ENCODE results near the gene TSPAN17.

Gene TSPAN17

DNA sequence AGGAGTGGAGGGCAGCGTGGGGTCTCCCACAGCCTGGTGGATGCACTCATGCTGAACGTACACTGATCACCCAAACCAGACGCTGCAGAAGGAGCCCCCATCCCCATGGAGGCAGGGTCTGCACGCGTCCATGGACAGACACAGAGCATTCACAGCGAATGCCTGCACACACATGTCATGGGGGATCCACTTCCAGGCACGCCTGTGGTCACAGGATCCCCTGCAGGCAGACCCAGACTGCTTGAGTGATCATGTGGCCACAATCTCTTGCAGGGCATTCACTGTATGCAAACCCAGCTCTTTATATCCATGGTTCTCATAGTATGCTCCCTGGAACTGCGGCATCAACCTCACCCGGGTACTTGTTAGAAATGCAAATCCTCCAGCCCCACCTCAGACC, 22.3 kb upstream of the TSPAN17 start:
- Histone ChIP-seq H3K4me1 (ENCODE audit: control insufficient read depth, low read depth, low read length) (peaks cover 4% of the 10 kb centered on the region), H3K4me3 (ENCODE audit: low read length) (no peak overlapping the region), H3K9me3 (ENCODE audit: control insufficient read depth, low read depth, low read length) (no peaks in the 10 kb centered on the region), H3K27me3 (ENCODE audit: control insufficient read depth, insufficient read depth, low read length) (peaks cover 46% of the 10 kb centered on the region), H3K9ac (ENCODE audit: low read length) (no peak overlapping the region), H3K36me3 (ENCODE audit: control insufficient read depth, low read depth, low read length) (no peaks in the 10 kb centered on the region), H3K27ac (ENCODE audit: low read length) (no peak overlapping the region)

DNA sequence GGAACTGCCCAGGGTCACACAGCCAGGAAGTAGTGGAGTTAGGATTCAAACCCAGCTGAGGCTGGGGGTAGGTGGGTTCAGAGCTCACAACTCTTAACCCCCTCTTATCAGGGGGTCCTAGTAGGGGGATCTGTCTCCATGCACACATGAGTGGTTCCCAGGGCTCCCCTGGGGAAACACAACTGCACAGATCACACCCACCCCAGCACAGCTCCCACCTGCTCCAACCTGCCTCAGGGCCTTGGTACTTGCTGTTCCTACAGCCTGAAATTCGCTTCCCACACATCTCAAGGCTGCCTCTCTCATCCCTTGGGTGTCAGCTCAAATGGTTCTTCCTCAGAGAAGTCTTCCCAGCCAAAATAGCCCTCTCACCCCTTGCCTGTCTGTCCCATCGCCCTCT, 21.8 kb upstream of the TSPAN17 start:
- Histone ChIP-seq H3K27me3 (ENCODE audit: control insufficient read depth, insufficient read depth, low read length) (peaks cover 45% of the 10 kb centered on the region), H3K27ac (ENCODE audit: low read length) (no peak overlapping the region), H3K4me1 (ENCODE audit: control insufficient read depth, low read depth, low read length) (peaks cover 4% of the 10 kb centered on the region), H3K4me3 (ENCODE audit: low read length) (no peak overlapping the region), H3K9ac (ENCODE audit: low read length) (no peak overlapping the region), H3K9me3 (ENCODE audit: control insufficient read depth, low read depth, low read length) (no peaks in the 10 kb centered on the region), H3K36me3 (ENCODE audit: control insufficient read depth, low read depth, low read length) (no peaks in the 10 kb centered on the region)

DNA sequence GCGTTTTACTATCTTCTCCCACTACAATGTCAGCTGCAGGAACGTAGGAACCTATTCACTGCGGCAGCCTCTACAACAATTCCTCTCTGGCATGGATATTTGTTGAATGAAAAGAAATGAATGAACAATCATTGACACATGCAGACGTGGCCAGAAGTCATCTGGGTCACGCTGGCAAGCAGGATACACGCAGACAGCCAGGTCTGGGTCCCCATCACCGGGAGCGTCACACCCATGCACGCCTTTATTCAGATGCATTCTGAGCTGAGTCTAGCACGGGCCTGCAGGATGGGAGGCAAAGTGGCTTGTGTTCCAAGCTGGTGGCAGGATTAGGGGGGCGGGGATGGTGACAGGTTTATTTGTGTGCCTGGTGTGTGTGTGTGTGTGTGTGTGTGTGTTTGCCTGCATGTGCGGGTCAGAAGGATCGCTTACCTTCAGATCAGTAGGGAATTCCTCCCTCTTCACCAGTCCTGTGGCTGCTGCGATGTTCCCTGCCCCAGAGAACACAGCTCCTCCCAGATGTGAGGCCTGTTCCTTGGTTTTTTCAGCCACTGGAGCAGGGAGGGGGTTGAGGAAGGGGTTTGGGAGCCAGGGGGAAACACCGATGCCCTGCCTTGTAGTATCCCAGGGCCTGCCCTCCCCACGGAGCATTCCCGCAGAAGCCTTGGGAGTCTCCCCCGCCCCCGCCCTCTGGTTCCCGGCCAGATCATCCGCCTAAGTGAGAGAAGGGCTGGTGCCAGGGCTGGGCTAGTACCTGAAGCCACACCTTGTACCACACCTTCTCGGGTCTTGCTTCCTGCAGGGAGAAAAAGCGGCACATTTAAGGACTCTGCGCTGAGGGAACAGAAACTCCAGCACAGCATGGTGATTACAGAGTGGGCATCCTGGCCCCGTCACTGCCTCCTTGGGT, 21.1 kb upstream of the TSPAN17 start:
- Histone ChIP-seq H3K36me3 (ENCODE audit: control insufficient read depth, low read depth, low read length) (no peaks in the 10 kb centered on the region), H3K4me3 (ENCODE audit: low read length) (no peak overlapping the region), H3K27me3 (ENCODE audit: control insufficient read depth, insufficient read depth, low read length) (peaks cover 45% of the 10 kb centered on the region), H3K27ac (ENCODE audit: low read length) (no peak overlapping the region), H3K4me1 (ENCODE audit: control insufficient read depth, low read depth, low read length) (peaks cover 4% of the 10 kb centered on the region), H3K9ac (ENCODE audit: low read length) (no peak overlapping the region), H3K9me3 (ENCODE audit: control insufficient read depth, low read depth, low read length) (no peaks in the 10 kb centered on the region)

DNA sequence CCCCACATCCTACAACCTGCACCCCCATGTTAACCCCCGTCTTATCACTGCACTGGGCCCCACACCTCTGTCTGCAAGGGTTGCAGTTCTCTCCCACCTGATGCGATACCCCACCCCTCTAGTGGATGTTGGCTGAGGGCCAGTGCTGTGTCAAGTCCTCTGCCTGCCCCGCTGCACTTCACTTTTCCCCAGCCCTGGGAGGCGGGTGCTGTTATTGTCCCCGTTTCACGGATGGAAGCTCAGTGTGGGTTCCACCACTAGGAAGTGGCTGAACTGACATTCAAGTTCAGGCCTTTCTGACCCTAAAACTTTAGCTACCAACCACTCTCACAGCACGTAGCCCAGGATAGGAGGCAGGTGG, 20.4 kb upstream of the TSPAN17 start:
- Histone ChIP-seq H3K36me3 (ENCODE audit: control insufficient read depth, low read depth, low read length) (no peaks in the 10 kb centered on the region), H3K27ac (ENCODE audit: low read length) (no peak overlapping the region), H3K9ac (ENCODE audit: low read length) (no peak overlapping the region), H3K4me1 (ENCODE audit: control insufficient read depth, low read depth, low read length) (peaks cover 4% of the 10 kb centered on the region), H3K4me3 (ENCODE audit: low read length) (no peak overlapping the region), H3K9me3 (ENCODE audit: control insufficient read depth, low read depth, low read length) (no peaks in the 10 kb centered on the region), H3K27me3 (ENCODE audit: control insufficient read depth, insufficient read depth, low read length) (peaks cover 48% of the 10 kb centered on the region)

DNA sequence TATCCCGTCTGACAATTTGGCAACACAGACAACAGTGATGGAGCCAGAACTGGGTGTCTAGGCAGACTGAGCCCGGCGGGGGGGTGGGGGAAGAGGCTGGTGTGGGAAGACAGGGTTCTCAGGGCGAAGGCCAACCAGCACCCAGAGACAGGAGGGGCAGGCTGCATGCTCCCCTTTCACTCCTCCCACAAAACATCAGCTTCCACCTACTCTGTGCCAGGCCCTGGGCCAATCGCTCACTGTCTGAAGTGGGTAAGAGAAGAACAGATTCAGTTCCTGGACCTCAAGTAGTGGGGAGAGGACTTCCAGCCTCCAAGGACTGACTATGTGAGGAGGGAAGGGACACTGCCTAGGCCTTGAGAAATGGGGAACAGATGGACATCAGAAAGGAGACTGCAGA, 19.7 kb upstream of the TSPAN17 start:
- Histone ChIP-seq H3K36me3 (ENCODE audit: control insufficient read depth, low read depth, low read length) (no peaks in the 10 kb centered on the region), H3K27me3 (ENCODE audit: control insufficient read depth, insufficient read depth, low read length) (peaks cover 49% of the 10 kb centered on the region), H3K9me3 (ENCODE audit: control insufficient read depth, low read depth, low read length) (no peaks in the 10 kb centered on the region), H3K4me1 (ENCODE audit: control insufficient read depth, low read depth, low read length) (peaks cover 4% of the 10 kb centered on the region), H3K4me3 (ENCODE audit: low read length) (no peak overlapping the region), H3K27ac (ENCODE audit: low read length) (no peak overlapping the region), H3K9ac (ENCODE audit: low read length) (no peak overlapping the region)

DNA sequence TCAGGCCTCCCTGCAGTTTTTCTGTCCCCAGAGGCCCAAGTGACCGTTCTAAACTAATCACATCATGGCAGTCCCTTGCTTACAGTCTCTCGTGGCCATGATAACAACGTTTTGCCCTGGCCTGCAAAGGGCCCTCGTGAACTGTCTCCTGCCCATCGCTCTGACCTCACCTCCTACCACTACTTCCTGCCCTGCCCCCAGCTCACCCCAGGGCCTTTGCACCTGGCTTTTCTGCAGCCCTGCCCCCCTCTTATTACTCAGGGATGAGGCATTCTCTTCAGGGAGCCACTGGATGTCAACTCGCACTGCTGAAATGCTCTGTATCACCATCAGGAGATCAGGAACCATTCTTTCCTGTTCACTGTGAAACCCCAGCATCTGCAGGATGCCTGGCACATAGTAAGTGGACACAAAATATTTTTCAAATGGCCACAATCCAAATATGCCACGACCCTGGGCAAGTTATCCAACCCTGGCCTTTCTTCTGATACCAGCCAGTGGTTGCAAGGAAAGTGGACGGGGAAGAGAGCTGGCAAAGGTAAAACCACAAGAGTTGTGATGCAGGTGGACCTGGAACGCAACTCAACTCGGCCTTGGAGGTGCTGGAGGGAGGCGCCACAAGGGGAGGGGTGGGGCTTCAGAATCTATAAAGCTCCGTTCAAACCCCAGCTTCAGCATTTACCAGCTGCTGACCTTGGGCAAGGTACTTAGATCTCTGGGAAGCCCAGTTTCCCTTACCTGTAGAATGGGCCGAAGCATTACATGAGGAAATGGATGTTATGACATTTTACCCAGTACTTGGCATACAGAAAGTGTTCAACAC, 18.7 kb upstream of the TSPAN17 start:
- peaks cover 56% of the 10 kb centered on the region for H3K27me3 ChIP-seq (ENCODE audit: control insufficient read depth, insufficient read depth, low read length)
- no peaks in the 10 kb centered on the region for H3K9me3 ChIP-seq (ENCODE audit: control insufficient read depth, low read depth, low read length)
- H3K4me1 ChIP-seq (ENCODE audit: control insufficient read depth, low read depth, low read length) = peaks cover 4% of the 10 kb centered on the region
- H3K27ac ChIP-seq (ENCODE audit: low read length) = no peak overlapping the region
- H3K4me3 ChIP-seq (ENCODE audit: low read length) = peak overlapping the region; percentile 79
- H3K36me3 ChIP-seq (ENCODE audit: control insufficient read depth, low read depth, low read length) = no peaks in the 10 kb centered on the region
- no peak overlapping the region for H3K9ac ChIP-seq (ENCODE audit: low read length)

DNA sequence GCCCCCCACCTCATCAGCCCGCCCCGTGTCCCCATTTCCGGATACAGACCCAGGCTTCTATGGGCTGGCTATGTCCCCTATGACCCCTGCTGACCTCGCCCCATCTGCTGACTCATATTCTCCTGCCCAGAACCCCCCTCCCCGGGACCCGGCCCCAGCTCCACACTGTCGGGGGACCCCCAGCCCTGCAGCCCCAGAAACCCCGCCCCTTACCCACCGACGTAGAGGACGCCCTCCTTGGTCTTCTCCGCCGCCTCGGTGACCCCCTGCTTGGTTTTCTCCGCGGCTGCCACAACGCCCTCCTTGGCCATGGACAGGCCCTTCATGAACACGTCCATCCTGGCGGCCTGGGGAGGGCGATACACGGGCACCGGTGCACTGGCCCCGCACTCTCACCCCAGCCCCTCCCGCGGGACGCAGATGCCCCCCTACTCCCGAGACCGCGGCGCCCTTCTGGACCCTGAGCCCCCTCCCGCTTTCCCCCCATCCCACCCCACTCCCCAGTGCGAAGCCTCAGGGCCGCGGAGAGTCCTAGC, 17.9 kb upstream of the TSPAN17 start:
- peaks cover 56% of the 10 kb centered on the region for H3K27me3 ChIP-seq (ENCODE audit: control insufficient read depth, insufficient read depth, low read length)
- H3K4me3 ChIP-seq (ENCODE audit: low read length) = peak overlapping the region; percentile 79
- peaks cover 11% of the 10 kb centered on the region for H3K4me1 ChIP-seq (ENCODE audit: control insufficient read depth, low read depth, low read length)
- no peaks in the 10 kb centered on the region for H3K9me3 ChIP-seq (ENCODE audit: control insufficient read depth, low read depth, low read length)
- H3K36me3 ChIP-seq (ENCODE audit: control insufficient read depth, low read depth, low read length) = no peaks in the 10 kb centered on the region
- H3K27ac ChIP-seq (ENCODE audit: low read length) = no peak overlapping the region
- no peak overlapping the region for H3K9ac ChIP-seq (ENCODE audit: low read length)

DNA sequence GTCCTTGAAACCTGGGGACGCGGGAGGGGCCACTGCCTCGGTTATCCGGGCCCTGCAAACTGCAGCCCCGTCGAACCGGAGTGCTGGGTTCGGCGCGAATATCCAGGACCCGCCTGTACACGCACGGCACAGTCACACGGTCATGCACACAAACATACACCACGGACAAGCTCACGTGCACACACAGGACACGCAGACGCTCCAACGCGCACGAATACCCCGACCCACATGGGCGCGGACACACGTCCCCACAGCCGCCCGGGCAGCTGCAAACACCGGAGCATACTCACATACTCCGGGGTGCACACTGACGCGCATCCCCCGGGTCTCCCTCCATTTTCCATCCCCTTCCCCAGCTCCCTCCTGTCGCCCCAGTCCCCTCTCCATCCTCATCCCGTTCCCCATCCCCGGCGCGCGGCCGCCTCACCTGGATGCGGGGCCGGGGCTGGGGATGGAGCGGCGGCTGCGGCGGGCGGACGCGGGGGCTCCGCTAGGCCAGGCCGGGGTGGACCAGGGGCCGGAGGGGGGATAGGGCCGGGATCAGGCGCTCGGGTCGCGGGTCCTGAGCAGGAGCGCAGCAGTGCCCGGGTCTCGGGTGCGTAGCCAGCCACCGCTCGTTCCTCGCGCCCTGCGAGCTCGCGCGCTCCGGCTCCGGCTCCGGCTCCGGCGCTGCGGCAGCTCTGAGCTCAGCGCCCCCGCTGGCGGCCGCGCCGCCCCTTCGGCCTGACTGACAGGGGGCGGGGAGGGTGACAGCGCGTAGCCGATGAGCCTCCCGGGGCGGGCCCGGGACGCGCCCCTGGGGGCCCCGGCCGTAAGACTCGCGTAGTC, 17.2 kb upstream of the TSPAN17 start, which contains the start of the genes EIF4E1B and SNCB:
Gene EIF4E1B, plus strand, starts transcription at position 823 of the 828 bp plus-strand sequence. CDS start 12,113 bp downstream, outside the sequence.
Gene SNCB, minus strand, starts transcription at position 682 of the 828 bp plus-strand sequence. CDS start 880 bp downstream, outside the sequence.
- no peak within 1 kb of the TSS for H3K9ac ChIP-seq (ENCODE audit: low read length)
- H3K27ac ChIP-seq (ENCODE audit: low read length) = no peak within 1 kb of the TSS
- H3K4me3 ChIP-seq (ENCODE audit: low read length) = peak within 1 kb of the TSS; percentile 79
- H3K36me3 ChIP-seq (ENCODE audit: control insufficient read depth, low read depth, low read length) = no peaks in the 10 kb centered on the region
- H3K9me3 ChIP-seq (ENCODE audit: control insufficient read depth, low read depth, low read length) = no peaks in the 10 kb centered on the region
- H3K27me3 ChIP-seq (ENCODE audit: control insufficient read depth, insufficient read depth, low read length) = peaks cover 56% of the 10 kb centered on the region
- H3K4me1 ChIP-seq (ENCODE audit: control insufficient read depth, low read depth, low read length) = peaks cover 14% of the 10 kb centered on the region

DNA sequence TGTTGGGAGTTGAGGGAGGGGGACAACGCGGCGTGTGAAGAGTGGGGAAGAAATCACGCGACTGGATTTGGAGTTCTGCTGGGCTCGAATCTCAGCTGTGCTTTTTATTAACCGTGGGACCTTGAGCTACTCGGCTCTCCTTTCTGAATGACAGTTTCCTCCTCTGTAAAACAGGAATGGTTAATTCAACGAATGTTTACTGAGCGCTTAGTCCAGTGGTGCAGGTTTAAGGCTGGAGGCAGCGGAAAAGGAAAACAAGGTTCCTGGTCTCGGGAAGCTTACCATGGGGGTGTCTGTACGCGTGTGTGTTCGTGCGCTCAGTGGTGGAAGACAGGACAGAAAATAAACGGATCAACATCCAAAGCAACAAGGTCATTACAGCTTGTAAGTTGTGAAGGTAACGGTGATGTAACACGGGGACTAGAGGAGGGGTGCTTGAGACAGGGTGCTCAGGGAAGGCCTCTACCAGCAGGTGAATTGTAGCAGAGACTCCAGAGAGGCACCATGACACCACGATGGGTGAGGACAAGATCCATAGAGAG, 16.5 kb upstream of the TSPAN17 start:
- H3K27ac ChIP-seq (ENCODE audit: low read length) = no peak overlapping the region
- H3K36me3 ChIP-seq (ENCODE audit: control insufficient read depth, low read depth, low read length) = no peaks in the 10 kb centered on the region
- peaks cover 14% of the 10 kb centered on the region for H3K4me1 ChIP-seq (ENCODE audit: control insufficient read depth, low read depth, low read length)
- H3K4me3 ChIP-seq (ENCODE audit: low read length) = peak overlapping the region; percentile 79
- H3K27me3 ChIP-seq (ENCODE audit: control insufficient read depth, insufficient read depth, low read length) = peaks cover 56% of the 10 kb centered on the region
- no peaks in the 10 kb centered on the region for H3K9me3 ChIP-seq (ENCODE audit: control insufficient read depth, low read depth, low read length)
- no peak overlapping the region for H3K9ac ChIP-seq (ENCODE audit: low read length)

DNA sequence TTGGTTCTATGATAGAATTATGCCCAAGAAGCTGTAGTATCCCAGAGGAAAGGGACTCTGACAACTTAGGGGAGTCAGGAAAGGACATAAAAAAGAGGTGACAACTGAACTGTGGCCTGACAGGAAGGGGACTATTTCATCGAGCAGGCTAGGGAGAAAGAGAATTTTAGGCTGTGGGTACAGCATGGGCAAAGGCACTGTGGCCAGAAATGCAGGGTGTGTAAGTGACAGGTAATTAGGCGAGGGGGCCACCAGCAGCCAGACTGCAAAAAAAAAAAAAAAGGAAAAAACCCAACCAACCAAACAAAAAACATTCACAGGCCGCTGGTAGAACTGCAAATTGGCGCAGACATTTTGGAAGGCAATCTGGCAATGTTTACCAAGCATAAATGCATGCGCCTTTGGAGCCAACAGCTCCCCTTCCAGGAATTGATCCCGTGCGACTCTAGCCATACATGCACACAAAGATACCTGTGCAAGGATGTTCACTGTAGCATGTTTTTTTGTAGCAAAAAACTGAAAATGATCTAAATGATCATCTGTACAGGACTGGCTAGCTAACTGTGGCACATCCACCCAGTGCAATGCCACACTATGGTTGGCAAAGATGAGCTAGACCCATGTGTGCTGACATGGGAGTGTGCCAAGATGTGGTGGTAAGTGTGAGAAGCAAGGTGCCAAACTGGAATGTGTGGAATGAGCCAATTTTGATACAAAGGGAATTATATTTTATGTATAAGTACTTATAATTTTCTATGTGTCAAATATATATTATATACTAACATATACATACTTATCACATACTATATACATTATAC, 15.7 kb upstream of the TSPAN17 start:
- Histone ChIP-seq H3K9me3 (ENCODE audit: control insufficient read depth, low read depth, low read length) (no peaks in the 10 kb centered on the region), H3K27me3 (ENCODE audit: control insufficient read depth, insufficient read depth, low read length) (peaks cover 56% of the 10 kb centered on the region), H3K27ac (ENCODE audit: low read length) (no peak overlapping the region), H3K4me1 (ENCODE audit: control insufficient read depth, low read depth, low read length) (peaks cover 11% of the 10 kb centered on the region), H3K36me3 (ENCODE audit: control insufficient read depth, low read depth, low read length) (no peaks in the 10 kb centered on the region), H3K9ac (ENCODE audit: low read length) (no peak overlapping the region), H3K4me3 (ENCODE audit: low read length) (peak overlapping the region; percentile 79)
